Spleen (tissue), 11 donors: ENCODE data around the gene TMEM45A. TPM values are rescaled to one million over a fixed set of nuclear protein-coding genes. Genes with fewer than 3 reads are reported as not detected.
"Not testable (repeated sequence)": the region's sequence is repeated elsewhere in the genome, so short reads cannot be mapped to it uniquely, and the experiment has no call there.

Experiments used
- DNase-seq: peaks from one replicate; pipeline ENCODE4 v3.0.0-alpha.2; 2020
- H3K27ac ChIP-seq, 8 donors: fragments of 200-600 bp; sonication (generic) in 7 of 8; 1 replicate in 4 of 8; 2 replicates in 4 of 8; pipeline versions ENCODE4 v1.5.0 to v1.8.0; 2016 to 2021; ENCODE audit warnings: inconsistent platforms in 4 of 8, mild to moderate bottlenecking in 4 of 8, moderate library complexity in 1 of 8
- H3K27me3 ChIP-seq, 7 donors: fragments of 200-600 bp; sonication (generic) in 6 of 7; replicated peaks in 1 of 7; 1 replicate in 4 of 7; 2 replicates in 3 of 7; pipeline versions ENCODE4 v1.5.0 to v1.8.0; 2016 to 2021; ENCODE audit warnings: inconsistent platforms in 3 of 7, mild to moderate bottlenecking in 1 of 7
- H3K36me3 ChIP-seq, 6 donors: fragments of 200-600 bp; sonication (generic) in 5 of 6; 1 replicate in 4 of 6; 2 replicates in 2 of 6; pipeline versions ENCODE4 v1.5.0 to v1.8.0; 2016 to 2021; ENCODE audit warnings: inconsistent platforms in 2 of 6
- H3K4me1 ChIP-seq, 6 donors: fragments of 200-600 bp; sonication (generic) in 5 of 6; 1 replicate in 3 of 6; 2 replicates in 3 of 6; pipeline versions ENCODE4 v1.5.0 to v1.8.0; 2016 to 2021; ENCODE audit warnings: inconsistent platforms in 3 of 6
- H3K4me3 ChIP-seq, 8 donors: fragments of 200-600 bp; sonication (generic) in 7 of 8; 1 replicate in 4 of 8; 2 replicates in 4 of 8; pipeline versions ENCODE4 v1.5.0 to v1.8.0; 2016 to 2021; ENCODE audit warnings: inconsistent platforms in 4 of 8, mild to moderate bottlenecking in 4 of 8, moderate library complexity in 2 of 8
- H3K9me3 ChIP-seq, 8 donors: fragments of 200-600 bp; sonication (generic) in 7 of 8; 1 replicate in 4 of 8; 2 replicates in 4 of 8; pipeline versions ENCODE4 v1.5.0 to v1.8.0; 2016 to 2021; ENCODE audit warnings: inconsistent platforms in 4 of 8
- POLR2A ChIP-seq, 3 donors: fragments of 450-650 bp; IDR thresholded peaks; one replicate each; pipeline ENCODE4 v1.5.1; 2017; ENCODE audit warnings: antibody characterized with exemption in 3 of 3, mild to moderate bottlenecking in 1 of 3
- POLR2AphosphoS5 ChIP-seq, 3 donors: sonication (generic); formaldehyde crosslinking; IDR thresholded peaks; one replicate each; pipeline ENCODE4 v1.5.1; 2017; ENCODE audit warnings: antibody characterized with exemption in 3 of 3
- WGBS, 5 donors: extraction: QIAGEN DNeasy Blood & Tissue Kit in 3 of 5; methylation state at CpG; one replicate each; pipeline versions ENCODE4 v1.1.5 to v1.1.7; 2013 to 2018; 5-methylcytosine and 5-hydroxymethylcytosine counted together
- intact Hi-C: fragments of 100-400 bp; cut with DNase I; formaldehyde crosslinking; loops from one replicate; pipeline ENCODE4 v1.15.0; 2023; ENCODE audit warnings: low total_unique reads
- polyA plus RNA-seq, 3 donors: library from polyadenylated mRNA; stranded (reverse); fragments of 200-250 nt; gene quantifications; one replicate each; pipeline ENCODE4 v1.2.1, GENCODE V29; 2013
- total RNA-seq, 7 donors: library from RNA; depleted of rRNA in 3 of 7; stranded (reverse); fragments of >200 nt in 3 of 7; fragmentation: NEBNext Ultra II Directional in 4 of 7; extraction: Animal tissue kit (Norgen Biotek cat#: 25700) in 4 of 7; gene quantifications; one replicate each; pipeline versions ENCODE4 v1.1.0 to v1.2.1, GENCODE V29; 2016 to 2021
- TF ChIP-seq, protein P1 (sequence below), 11 experiments: fragments of 200-600 bp in 7 of 11; fragments of 450-650 bp in 4 of 11; sonication (generic) in 4 of 11; IDR thresholded peaks in 8 of 11; conservative IDR thresholded peaks in 3 of 11; 1 replicate in 7 of 11; 2 replicates in 4 of 11; pipeline versions ENCODE4 v1.4.0 to v1.8.0; 2016 to 2021; ENCODE audit warnings: antibody characterized with exemption in 11 of 11, inconsistent platforms in 4 of 11, mild to moderate bottlenecking in 1 of 11
- donor health status: healthy with polysubstance abuse.
- donor health status: DM: no; HTN: no; CAD: no; lungs with moderate emphysema.
- donor health status: DM: no; HTN: no; CAD: no.
- donor health status: Bipolar disorder and iron deficiency.
- donor health status: healthy.
- donor health status: DM: no; HTN: no; CAD: no.
- donor health status: DM: yes; HTN: yes; CAD: no.

The TMEM45A gene
- total and polyA plus RNA-seq, 10 donors = 1.2 to 13.4 (median 5.5) TPM

DNA sequence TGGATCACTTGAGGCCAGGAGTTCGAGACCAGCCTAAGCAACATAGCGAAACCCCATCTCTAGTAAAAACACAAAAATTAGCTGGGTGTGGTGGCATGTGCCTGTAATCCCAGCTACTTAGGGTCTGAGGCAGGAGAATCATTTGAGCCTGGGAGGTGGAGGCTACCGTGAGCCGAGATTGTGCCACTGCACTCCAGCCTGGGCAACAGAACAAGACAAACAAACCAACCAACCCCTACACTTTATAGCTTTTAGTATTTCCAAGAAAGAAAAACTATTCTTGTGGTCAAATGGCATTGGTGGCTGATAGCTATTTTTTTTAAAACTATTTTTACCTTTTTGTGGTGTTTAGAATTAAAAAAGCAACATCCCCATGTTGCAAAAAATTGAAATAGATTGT is 7.2 kb downstream of the TMEM45A start:
- TF ChIP-seq POLR2AphosphoS5 (IDR thresholded peaks at IDR 0.05) (no peak), POLR2A (IDR thresholded peaks at IDR 0.05) (no peak)
- TF ChIP-seq, protein P1, sequence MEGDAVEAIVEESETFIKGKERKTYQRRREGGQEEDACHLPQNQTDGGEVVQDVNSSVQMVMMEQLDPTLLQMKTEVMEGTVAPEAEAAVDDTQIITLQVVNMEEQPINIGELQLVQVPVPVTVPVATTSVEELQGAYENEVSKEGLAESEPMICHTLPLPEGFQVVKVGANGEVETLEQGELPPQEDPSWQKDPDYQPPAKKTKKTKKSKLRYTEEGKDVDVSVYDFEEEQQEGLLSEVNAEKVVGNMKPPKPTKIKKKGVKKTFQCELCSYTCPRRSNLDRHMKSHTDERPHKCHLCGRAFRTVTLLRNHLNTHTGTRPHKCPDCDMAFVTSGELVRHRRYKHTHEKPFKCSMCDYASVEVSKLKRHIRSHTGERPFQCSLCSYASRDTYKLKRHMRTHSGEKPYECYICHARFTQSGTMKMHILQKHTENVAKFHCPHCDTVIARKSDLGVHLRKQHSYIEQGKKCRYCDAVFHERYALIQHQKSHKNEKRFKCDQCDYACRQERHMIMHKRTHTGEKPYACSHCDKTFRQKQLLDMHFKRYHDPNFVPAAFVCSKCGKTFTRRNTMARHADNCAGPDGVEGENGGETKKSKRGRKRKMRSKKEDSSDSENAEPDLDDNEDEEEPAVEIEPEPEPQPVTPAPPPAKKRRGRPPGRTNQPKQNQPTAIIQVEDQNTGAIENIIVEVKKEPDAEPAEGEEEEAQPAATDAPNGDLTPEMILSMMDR (IDR thresholded peaks at IDR 0.05 in 8 of 11, conservative IDR thresholded peaks at IDR 0.05 in 3 of 11) = no peak
- Histone ChIP-seq H3K9me3 (no peaks in the 10 kb centered on the region), H3K36me3 (no peaks in the 10 kb centered on the region), H3K27ac (no peak overlapping the region), H3K27me3 (no peaks in the 10 kb centered on the region), H3K4me3 (no peak overlapping the region), H3K4me1 (peaks cover 0 to 13% (median 0%) of the 10 kb centered on the region in 6 donors)
- WGBS, 5 donors = 96 to 99% (median 96%) methylated on average over 4 of the region's 4 CpGs
- intact Hi-C loops = loop anchor here (10.0 kb wide), 1 partner anchor 95 kb away; the partner anchor contains the start of genes LNP1 and TOMM70
- no peak for DNase-seq

DNA sequence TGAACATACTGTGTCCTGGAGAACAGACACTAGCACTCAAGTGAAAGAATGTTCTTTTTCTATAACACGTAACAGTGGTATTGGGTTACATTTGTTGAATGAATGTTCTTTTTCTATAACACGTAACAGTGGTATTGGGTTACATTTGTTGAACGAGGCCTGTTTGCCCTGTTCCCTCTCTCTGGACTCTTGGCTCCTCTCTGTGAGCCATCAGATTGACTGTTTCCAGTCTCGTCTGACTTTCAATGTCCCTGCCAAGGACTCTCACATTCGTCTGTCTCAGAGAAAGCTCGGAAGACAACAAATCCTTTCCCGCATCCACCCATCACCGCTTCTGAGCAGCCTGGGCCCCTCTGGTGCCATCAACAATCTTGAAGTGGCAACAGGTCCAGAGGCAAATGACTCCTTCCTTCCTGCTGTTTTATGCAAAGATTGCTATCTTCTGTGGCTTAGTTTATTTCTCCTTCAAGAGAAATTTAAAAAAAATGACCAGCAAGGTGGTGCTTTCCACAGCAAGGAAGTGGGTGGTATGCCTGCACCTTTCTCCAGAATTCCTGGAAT is 8.0 kb downstream of the TMEM45A start:
- WGBS, 5 donors = 73 to 84% (median 81%) methylated on average over 8 of the region's 8 CpGs

DNA sequence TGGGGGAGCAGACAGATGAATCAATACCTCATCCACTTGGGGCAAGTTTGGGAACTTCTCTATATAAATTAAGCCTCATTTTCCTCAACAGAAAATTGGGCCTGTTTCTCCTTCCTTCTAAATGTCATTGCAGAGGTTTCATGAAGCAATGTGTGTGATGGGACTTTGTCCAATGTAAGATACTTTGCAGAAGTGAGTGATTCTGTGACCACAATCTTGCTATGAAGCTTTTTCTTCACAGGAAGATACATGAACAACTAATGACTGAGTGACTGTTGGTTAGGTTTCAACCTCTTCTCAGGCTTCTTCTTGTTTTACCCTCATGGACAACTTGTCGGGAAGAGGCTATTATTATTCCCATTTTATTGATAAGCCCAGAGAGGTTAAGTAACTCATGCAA is 11.0 kb downstream of the TMEM45A start:
- 81 to 97% (median 87%) methylated on average over 1 of the region's 1 CpG for WGBS, 5 donors

More for the DNA sequence above, 8.0 kb downstream of the TMEM45A start:
- Histone ChIP-seq H3K9me3 (no peaks in the 10 kb centered on the region), H3K4me3 (no peak overlapping the region), H3K27me3 (no peaks in the 10 kb centered on the region), H3K36me3 (no peaks in the 10 kb centered on the region), H3K4me1 (peaks cover 0 to 13% (median 0%) of the 10 kb centered on the region in 6 donors), H3K27ac (no peak overlapping the region)
- intact Hi-C loops = no loop called here
- no peak for TF ChIP-seq POLR2AphosphoS5 (IDR thresholded peaks at IDR 0.05)
- TF ChIP-seq, protein P1 (IDR thresholded peaks at IDR 0.05 in 8 of 11, conservative IDR thresholded peaks at IDR 0.05 in 3 of 11) = no peak
- TF ChIP-seq POLR2A (IDR thresholded peaks at IDR 0.05) = no peak
- no peak for DNase-seq

DNA sequence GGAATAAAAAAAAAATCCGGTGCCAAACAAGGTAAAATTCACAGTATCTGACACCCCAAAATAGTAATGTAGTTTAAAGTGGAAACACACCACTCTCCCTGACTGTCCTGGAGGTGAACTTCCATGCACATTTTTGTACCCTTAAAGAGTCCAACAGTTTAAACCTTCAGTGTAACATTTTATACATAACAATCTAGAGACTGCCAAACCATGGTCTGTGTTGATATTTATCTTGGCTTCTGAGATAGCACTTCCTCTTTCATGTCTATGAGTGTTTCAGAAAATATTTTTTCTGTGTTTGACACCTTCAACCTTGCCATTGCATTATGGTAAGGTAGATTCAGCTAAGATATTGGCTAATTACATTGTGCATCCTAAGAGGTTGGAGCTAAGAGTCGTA is 13.9 kb downstream of the TMEM45A start:
- H3K27ac ChIP-seq = no peak overlapping the region
- H3K9me3 ChIP-seq = no peaks in the 10 kb centered on the region
- intact Hi-C loops = no loop called here
- H3K36me3 ChIP-seq = no peaks in the 10 kb centered on the region
- 87 to 97% (median 93%) methylated on average over 2 of the region's 2 CpGs for WGBS, 5 donors
- no peaks in the 10 kb centered on the region for H3K4me1 ChIP-seq
- no peak for DNase-seq
- H3K4me3 ChIP-seq = no peak overlapping the region
- no peak for TF ChIP-seq POLR2AphosphoS5 (IDR thresholded peaks at IDR 0.05)
- peaks cover 0 to 5% (median 0%) of the 10 kb centered on the region in 7 donors for H3K27me3 ChIP-seq

More for the DNA sequence above, 11.0 kb downstream of the TMEM45A start:
- Histone ChIP-seq H3K27ac (no peak overlapping the region), H3K27me3 (peaks cover 0 to 5% (median 0%) of the 10 kb centered on the region in 7 donors), H3K9me3 (no peaks in the 10 kb centered on the region), H3K4me3 (no peak overlapping the region), H3K4me1 (no peaks in the 10 kb centered on the region), H3K36me3 (no peaks in the 10 kb centered on the region)
- DNase-seq = no peak
- intact Hi-C loops = no loop called here
- TF ChIP-seq, protein P1 (IDR thresholded peaks at IDR 0.05 in 8 of 11, conservative IDR thresholded peaks at IDR 0.05 in 3 of 11) = no peak

DNA sequence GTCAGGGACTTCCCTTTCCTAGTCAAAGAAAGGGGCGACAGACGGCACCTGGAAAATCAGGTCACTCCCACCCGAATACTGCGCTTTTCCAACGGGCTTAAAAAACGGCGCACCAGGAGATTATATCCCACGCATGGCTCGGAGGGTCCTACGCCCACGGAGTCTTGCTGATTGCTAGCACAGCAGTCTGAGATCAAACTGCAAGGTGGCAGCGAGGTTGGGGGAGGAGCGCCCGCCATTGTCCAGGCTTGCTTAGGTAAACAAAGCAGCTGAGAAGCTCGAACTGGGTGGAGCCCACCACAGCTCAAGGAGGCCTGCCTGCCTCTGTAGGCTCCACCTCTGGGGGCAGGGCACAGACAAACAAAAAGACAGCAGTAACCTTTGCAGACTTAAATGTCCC is 17.4 kb downstream of the TMEM45A start:
- 93 to 97% (median 95%) methylated on average over 6 to 15 of the region's 15 CpGs for WGBS, 5 donors
- intact Hi-C loops, DNase-seq, H3K4me3 ChIP-seq, H3K27ac ChIP-seq, H3K4me1 ChIP-seq, H3K27me3 ChIP-seq, H3K36me3 ChIP-seq, H3K9me3 ChIP-seq: not testable (repeated sequence)
